ENCODE results near the gene MRPL12.

MRPL12 gene

DNA sequence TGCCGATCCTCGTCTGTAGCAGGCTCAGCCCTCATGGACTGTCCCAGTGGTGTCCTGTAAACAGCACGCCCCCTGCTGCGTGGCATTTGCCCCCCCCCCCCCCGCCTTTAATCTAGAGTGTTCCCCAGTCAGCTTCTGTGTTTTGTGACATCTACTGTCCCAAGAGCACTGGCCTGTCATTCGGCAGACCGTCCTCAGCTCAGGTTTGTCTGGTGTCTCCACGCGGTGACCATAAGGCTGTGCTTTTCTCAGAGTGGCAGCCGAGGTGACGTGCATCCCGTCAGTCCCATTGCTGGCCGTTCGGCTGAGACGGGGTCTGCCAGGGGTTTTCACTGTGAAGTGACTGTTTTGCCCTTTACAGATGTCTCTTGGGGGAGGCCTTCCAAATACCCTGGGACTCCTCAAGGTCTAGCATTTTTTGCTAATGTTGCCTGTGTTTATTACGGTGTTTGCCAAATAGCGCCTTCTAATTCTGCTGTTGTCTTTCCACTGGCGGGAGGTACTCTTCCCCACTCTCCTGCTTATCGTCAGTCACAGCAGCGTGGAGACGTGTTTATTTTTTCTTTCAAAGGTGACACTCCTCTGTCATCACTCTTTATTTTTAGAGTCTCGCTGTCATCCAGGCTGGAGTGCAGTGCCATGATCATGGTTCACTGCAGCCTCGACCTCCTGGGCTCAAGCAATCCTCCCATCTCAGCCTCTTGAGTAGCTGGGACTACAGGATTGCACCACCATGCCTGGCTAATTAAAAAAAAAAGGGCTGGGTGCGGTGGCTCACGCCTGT lies 5.7 kb upstream of the MRPL12 start:
- H3K4me3 ChIP-seq (ENCODE audit: low read depth, low read length), result no peak overlapping the region
- TF ChIP-seq, protein P1, sequence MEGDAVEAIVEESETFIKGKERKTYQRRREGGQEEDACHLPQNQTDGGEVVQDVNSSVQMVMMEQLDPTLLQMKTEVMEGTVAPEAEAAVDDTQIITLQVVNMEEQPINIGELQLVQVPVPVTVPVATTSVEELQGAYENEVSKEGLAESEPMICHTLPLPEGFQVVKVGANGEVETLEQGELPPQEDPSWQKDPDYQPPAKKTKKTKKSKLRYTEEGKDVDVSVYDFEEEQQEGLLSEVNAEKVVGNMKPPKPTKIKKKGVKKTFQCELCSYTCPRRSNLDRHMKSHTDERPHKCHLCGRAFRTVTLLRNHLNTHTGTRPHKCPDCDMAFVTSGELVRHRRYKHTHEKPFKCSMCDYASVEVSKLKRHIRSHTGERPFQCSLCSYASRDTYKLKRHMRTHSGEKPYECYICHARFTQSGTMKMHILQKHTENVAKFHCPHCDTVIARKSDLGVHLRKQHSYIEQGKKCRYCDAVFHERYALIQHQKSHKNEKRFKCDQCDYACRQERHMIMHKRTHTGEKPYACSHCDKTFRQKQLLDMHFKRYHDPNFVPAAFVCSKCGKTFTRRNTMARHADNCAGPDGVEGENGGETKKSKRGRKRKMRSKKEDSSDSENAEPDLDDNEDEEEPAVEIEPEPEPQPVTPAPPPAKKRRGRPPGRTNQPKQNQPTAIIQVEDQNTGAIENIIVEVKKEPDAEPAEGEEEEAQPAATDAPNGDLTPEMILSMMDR (IDR thresholded peaks at IDR 0.05; ENCODE audit: low read depth, low read length, missing control alignments), result no peak
- no peak for DNase-seq (ENCODE audit: low read depth)
- in situ Hi-C loops (cut with HindIII; ENCODE audit: low sequenced_read_pairs), result no loop called here

DNA sequence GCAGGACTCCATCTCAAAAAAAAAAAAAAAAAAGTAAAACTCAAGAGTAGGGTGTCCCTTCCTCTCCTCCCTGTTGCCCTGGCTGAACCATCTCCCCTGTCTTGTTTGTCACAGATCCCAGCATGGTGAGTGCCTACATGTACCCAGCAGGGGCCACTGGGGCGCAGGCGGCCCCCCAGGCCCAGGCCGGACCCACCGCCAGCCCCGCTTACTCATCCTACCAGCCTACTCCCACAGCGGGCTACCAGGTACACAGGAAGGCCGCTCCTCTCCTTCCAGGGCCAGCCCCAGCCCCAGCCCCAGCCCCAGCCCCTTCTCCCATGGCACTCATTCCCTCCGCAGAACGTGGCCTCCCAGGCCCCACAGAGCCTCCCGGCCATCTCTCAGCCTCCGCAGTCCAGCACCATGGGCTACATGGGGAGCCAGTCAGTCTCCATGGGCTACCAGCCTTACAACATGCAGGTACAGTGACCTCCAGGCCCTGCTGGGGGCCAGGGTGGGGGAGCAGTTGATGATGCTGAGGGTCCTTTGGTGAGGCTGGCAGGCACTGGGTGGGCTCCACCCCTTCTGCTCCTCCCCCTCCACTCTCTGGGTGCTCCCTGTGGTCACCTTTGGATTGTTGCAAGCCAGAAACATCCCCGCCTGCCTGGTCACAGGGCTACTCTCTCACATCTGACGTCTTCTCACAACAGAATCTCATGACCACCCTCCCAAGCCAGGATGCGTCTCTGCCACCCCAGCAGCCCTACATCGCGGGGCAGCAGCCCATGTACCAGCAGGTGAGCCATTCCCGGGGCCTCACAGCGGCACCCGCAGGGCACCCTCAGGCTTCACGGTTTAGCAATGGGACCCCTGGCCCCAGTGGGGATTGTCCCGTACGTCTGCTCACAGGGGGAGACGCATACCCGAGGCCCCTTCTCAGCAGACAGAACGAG lies 2.5 kb upstream of the MRPL12 start:
- in situ Hi-C loops (cut with HindIII; ENCODE audit: low sequenced_read_pairs), result no loop called here
- TF ChIP-seq, protein P1 (IDR thresholded peaks at IDR 0.05; ENCODE audit: low read depth, low read length, missing control alignments), result no peak
- no peak for DNase-seq (ENCODE audit: low read depth)
- H3K4me3 ChIP-seq (ENCODE audit: low read depth, low read length), result no peak overlapping the region

DNA sequence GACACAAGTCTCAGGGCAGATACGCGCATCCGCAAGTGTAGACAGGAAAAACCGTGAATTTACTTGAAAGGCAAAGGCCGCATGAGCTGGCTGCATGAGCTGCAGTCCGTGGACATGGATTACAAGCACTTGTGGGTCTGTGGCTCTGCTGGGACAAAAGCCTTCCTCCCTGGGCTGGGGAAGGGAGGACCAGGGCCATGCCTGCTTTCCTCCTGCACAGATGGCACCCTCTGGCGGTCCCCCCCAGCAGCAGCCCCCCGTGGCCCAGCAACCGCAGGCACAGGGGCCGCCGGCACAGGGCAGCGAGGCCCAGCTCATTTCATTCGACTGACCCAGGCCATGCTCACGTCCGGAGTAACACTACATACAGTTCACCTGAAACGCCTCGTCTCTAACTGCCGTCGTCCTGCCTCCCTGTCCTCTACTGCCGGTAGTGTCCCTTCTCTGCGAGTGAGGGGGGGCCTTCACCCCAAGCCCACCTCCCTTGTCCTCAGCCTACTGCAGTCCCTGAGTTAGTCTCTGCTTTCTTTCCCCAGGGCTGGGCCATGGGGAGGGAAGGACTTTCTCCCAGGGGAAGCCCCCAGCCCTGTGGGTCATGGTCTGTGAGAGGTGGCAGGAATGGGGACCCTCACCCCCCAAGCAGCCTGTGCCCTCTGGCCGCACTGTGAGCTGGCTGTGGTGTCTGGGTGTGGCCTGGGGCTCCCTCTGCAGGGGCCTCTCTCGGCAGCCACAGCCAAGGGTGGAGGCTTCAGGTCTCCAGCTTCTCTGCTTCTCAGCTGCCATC lies 1.7 kb upstream of the MRPL12 start:
- TF ChIP-seq, protein P1 (IDR thresholded peaks at IDR 0.05; ENCODE audit: low read depth, low read length, missing control alignments), result no peak
- no peak for DNase-seq (ENCODE audit: low read depth)
- in situ Hi-C loops (cut with HindIII; ENCODE audit: low sequenced_read_pairs), result no loop called here
- H3K4me3 ChIP-seq (ENCODE audit: low read depth, low read length), result peak overlapping the region; percentile 89

DNA sequence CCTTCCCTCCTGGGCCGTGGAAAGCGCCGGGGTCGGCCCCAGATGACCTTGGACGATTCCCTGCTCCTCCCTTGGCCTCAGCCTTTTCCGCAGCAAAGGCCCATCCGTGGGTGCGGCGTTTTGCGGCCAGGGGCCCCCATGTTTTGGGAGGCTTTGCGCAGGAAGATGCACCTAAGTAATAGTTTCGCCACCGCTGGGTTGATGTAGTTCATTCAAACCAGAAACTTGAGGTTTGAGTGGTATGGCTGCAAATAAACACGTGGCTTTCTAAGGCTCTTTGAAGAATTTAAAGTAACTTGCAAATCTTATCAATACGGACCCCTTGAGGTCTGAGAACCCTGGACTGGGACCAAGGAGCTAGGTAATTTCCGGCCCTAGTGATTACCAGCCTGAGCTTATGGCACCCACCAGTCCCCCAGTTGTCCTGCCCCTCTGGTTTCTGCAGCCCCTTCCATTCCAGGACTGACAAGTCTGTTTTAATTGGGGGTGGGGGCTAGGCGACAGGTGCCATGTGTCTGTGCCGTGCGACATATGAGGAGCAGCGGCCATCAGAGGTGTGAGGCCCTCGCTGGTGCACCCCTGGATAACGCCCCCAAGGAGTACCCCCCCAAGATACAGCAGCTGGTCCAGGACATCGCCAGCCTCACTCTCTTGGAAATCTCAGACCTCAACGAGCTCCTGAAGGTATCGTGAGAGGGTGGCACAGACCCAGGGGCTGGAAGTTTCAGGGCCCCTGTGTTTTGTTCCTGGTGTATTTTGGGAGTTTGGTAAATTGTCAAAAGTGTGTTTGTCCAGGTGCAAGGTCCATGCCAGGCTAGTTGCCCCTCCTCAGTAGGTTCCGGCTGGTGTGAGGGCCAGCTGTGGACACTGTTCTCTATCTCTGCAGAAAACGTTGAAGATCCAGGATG lies 834 bp downstream of the MRPL12 start:
- TF ChIP-seq, protein P1 (IDR thresholded peaks at IDR 0.05; ENCODE audit: low read depth, low read length, missing control alignments), result no peak
- DNase-seq (ENCODE audit: low read depth), result no peak
- peak overlapping the region; percentile 89 for H3K4me3 ChIP-seq (ENCODE audit: low read depth, low read length)
- in situ Hi-C loops (cut with HindIII; ENCODE audit: low sequenced_read_pairs), result no loop called here

DNA sequence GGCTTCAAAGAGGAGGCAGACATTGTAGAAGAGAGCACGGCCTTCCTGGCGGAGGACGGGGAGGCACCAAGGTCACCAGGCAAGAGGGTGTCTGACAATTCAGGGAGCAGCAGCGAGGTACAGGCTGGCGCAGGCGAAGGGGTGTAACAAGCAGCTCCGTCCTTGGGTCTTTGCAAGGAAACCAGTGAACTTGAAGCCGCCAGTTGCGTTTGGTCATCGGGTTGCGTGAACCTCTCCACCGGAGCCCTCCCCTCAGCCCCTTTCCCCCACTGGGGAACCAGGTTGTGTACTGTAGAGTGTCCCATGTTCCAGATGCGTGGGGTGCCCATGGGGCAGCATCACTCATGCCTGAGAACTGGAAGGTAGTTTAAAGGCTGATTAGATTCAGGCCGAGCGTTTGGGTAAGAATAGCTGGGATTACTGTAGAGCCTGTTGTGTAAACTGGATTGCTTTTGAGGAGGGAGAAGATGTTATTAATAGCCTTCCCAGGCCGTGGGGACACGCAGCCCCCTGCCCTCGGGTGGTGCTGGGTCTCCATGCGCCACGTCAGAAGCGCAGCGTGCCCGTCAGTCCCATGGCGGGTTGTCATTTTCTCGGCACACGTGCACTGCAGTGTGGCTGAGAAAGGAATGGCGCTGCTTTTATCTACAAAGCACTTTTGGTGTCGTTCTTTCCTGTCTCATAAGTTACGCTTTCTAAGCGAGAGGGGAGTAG lies 2.5 kb downstream of the MRPL12 start:
- H3K4me3 ChIP-seq (ENCODE audit: low read depth, low read length), result no peak overlapping the region
- no peak for DNase-seq (ENCODE audit: low read depth)
- TF ChIP-seq, protein P1 (IDR thresholded peaks at IDR 0.05; ENCODE audit: low read depth, low read length, missing control alignments), result no peak
- in situ Hi-C loops (cut with HindIII; ENCODE audit: low sequenced_read_pairs), result no loop called here

Data from astrocyte of the cerebellum (primary cell).